C4-2B (cell line): Measurements from ENCODE around the gene COBL.

Source experiments
- CTCF ChIP-seq: fragments of 450-650 bp; conservative IDR thresholded peaks from 2 replicates; pipeline ENCODE4 v1.5.1; 2017; ENCODE audit warnings: mild to moderate bottlenecking
- ZFX ChIP-seq: fragments of 450-650 bp; IDR thresholded peaks from 2 replicates; pipeline ENCODE4 v1.6.1; 2017

GRCh38 chr7:51142741-51143385 lies 173.7 kb downstream of the COBL start:
- TF ChIP-seq CTCF: no peak
- no peak for TF ChIP-seq ZFX
